Mucosa of rectum (tissue), 2 donors: ENCODE results near the gene CHCHD6.

ENCODE experiments used
- H3K27ac ChIP-seq, 2 donors: one replicate each; pipeline ENCODE4 v1.7.0; 2013; ENCODE audit warnings: inconsistent platforms in 2 of 2, low read depth in 2 of 2, low read length in 2 of 2
- H3K27me3 ChIP-seq, 2 donors: one replicate each; pipeline ENCODE4 v1.7.0; 2013; ENCODE audit warnings: low read length in 2 of 2; ENCODE audit not compliant: control insufficient read depth in 2 of 2, insufficient read depth in 2 of 2
- H3K36me3 ChIP-seq, 2 donors: one replicate each; pipeline ENCODE4 v1.7.0; 2013; ENCODE audit warnings: low read length in 2 of 2; ENCODE audit not compliant: control insufficient read depth in 2 of 2, insufficient read depth in 2 of 2
- H3K4me1 ChIP-seq, 2 donors: one replicate each; pipeline ENCODE4 v1.7.0; 2013; ENCODE audit warnings: low read length in 2 of 2, mild to moderate bottlenecking in 1 of 2; ENCODE audit not compliant: control insufficient read depth in 2 of 2, insufficient read depth in 2 of 2
- H3K4me3 ChIP-seq, 2 donors: one replicate each; pipeline ENCODE4 v1.7.0; 2013; ENCODE audit warnings: low read length in 2 of 2
- H3K9ac ChIP-seq, 2 donors: one replicate each; pipeline ENCODE4 v1.7.0; 2013; ENCODE audit warnings: low read length in 2 of 2, low read depth in 1 of 2, mild to moderate bottlenecking in 1 of 2
- H3K9me3 ChIP-seq, 2 donors: one replicate each; pipeline ENCODE4 v1.7.0; 2013; ENCODE audit warnings: low read length in 2 of 2; ENCODE audit not compliant: control insufficient read depth in 2 of 2
- donor health status: healthy.
- donor health status: Normal muscosa, but diverticular disease.

The CHCHD6 gene

DNA sequence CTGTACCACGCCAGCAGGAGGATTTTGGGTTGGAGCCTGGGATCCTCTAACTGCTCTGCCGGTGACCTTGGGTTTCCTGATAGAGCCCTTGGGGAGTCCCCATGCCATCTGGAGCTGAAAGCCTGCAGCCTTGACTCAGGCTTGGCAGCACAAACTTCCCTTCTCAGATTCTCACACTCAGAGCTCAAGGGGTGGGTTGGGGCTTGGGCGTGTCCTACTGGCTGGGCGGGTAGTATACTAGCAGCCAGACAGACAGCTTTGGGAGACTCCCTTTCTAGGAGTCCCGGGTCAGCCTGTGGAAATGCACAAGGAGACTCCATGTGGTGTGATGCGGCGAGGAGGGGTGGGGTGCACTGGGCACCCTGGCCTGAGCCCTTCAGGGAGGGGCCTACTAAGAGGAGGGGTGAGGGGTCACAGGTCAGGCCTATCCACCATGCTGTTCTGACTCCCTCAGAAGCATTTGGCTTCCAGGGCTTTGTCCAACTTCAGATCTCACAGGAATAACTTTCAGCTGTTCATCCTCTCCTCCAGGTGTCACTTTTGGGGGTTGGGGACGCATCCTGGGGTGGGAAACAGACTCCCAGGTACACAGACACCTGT lies 257.3 kb downstream of the CHCHD6 start:
- Histone ChIP-seq H3K9me3 (no peaks in the 10 kb centered on the region), H3K27ac (no peak overlapping the region), H3K36me3 (no peaks in the 10 kb centered on the region), H3K27me3 (no peaks in the 10 kb centered on the region), H3K4me1 (peaks cover 0 to 11% of the 10 kb centered on the region in 2 donors), H3K4me3 (no peak overlapping the region), H3K9ac (no peak overlapping the region)

GRCh38 chr3:126961791-126962461 lies 257.9 kb downstream of the CHCHD6 start:
- peaks cover 0 to 11% of the 10 kb centered on the region in 2 donors for H3K4me1 ChIP-seq
- no peak overlapping the region for H3K27ac ChIP-seq
- no peaks in the 10 kb centered on the region for H3K9me3 ChIP-seq
- H3K4me3 ChIP-seq = no peak overlapping the region
- H3K27me3 ChIP-seq = no peaks in the 10 kb centered on the region
- H3K9ac ChIP-seq = no peak overlapping the region
- no peaks in the 10 kb centered on the region for H3K36me3 ChIP-seq

DNA sequence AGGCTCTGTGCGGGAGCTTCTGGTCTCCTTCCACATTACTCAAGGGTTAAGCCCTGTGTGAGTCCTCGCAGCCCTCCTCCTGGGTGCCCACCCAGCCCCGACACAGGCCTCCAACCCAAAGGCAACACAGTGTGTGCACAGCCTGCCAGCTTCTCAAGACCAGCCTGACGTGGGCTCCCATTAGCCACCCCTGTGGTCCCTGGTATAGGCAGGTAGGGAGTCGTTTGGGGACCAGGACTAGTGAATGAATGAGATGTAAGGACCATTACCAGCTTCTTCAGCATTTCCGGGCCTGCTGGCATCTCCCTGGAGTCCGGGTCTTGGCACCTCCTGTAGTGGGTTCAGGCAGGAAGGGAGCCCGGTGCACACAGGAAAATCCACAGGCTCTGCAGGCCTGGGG lies 258.7 kb downstream of the CHCHD6 start:
- Histone ChIP-seq H3K9me3 (no peaks in the 10 kb centered on the region), H3K4me1 (peaks cover 0 to 11% of the 10 kb centered on the region in 2 donors), H3K27ac (no peak overlapping the region), H3K27me3 (no peaks in the 10 kb centered on the region), H3K36me3 (no peaks in the 10 kb centered on the region), H3K4me3 (no peak overlapping the region), H3K9ac (no peak overlapping the region)

- no peak overlapping the region for H3K9ac ChIP-seq
Observed at GRCh38 chr3:126963261-126964190, 259.5 kb downstream of the CHCHD6 start.

DNA sequence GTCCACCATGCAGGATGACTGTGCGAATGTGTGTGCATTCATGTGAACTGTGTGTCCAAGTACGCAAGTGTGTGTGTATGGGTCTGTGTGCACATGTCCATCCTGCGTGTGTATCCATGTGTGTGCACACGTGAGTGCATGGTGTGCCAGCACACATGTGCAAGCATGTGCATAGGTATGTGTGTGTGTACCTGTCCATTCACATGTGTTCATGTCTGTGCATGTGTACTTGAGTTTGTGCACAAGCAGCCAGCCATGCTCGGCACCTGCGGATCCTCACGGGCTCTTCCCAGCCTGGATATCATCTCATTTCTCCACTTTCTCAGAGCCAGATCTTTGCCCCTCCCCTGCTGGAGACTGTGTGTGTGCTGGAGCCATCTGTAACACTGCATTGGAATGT lies 260.2 kb downstream of the CHCHD6 start:
- H3K9me3 ChIP-seq = no peaks in the 10 kb centered on the region
- no peak overlapping the region for H3K9ac ChIP-seq
- H3K4me3 ChIP-seq = no peak overlapping the region
- H3K27ac ChIP-seq = no peak overlapping the region
- H3K36me3 ChIP-seq = no peaks in the 10 kb centered on the region
- H3K4me1 ChIP-seq = peaks cover 0 to 11% of the 10 kb centered on the region in 2 donors
- no peaks in the 10 kb centered on the region for H3K27me3 ChIP-seq

More at GRCh38 chr3:126963261-126964190, 259.5 kb downstream of the CHCHD6 start:
- H3K27me3 ChIP-seq = no peaks in the 10 kb centered on the region
- H3K36me3 ChIP-seq = no peaks in the 10 kb centered on the region
- peaks cover 0 to 11% of the 10 kb centered on the region in 2 donors for H3K4me1 ChIP-seq
- no peak overlapping the region for H3K4me3 ChIP-seq
- H3K27ac ChIP-seq = no peak overlapping the region
- H3K9me3 ChIP-seq = no peaks in the 10 kb centered on the region

- Histone ChIP-seq H3K9ac (no peak overlapping the region), H3K4me1 (peaks cover 0 to 11% of the 10 kb centered on the region in 2 donors), H3K27me3 (no peaks in the 10 kb centered on the region)
Observed at GRCh38 chr3:126964950-126965349, 260.9 kb downstream of the CHCHD6 start.

DNA sequence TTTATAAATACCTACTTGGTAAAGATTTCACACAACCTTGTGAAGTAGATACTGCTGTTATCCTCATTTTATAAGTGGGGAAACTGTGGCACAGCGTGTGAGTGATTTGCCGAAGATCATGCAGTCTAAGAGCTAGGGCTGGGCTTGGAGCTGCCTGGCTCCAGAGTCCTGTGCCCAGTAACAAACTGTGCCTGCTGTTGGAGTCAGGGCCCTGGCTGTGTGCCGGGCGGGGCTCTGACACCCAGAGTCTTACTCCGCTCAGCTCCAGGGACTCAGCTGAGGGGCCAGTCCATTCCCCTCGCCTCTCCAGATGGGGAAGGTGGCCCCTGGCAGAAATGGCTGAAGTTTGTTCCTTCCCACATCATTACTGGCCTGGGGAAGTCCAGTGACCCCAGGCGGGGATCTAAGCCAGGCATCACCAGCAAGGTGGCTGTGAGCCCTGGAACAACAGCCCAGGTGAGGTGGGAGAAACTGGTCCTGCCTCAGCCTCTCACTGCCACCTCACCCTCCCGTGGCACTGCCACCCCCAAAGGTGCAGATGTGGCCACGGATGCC lies 261.6 kb downstream of the CHCHD6 start:
- no peak overlapping the region for H3K4me3 ChIP-seq
- peaks cover 0 to 11% of the 10 kb centered on the region in 2 donors for H3K4me1 ChIP-seq
- no peaks in the 10 kb centered on the region for H3K9me3 ChIP-seq
- no peak overlapping the region for H3K27ac ChIP-seq
- H3K27me3 ChIP-seq = no peaks in the 10 kb centered on the region
- no peaks in the 10 kb centered on the region for H3K36me3 ChIP-seq
- no peak overlapping the region for H3K9ac ChIP-seq

More at GRCh38 chr3:126964950-126965349, 260.9 kb downstream of the CHCHD6 start:
- no peaks in the 10 kb centered on the region for H3K9me3 ChIP-seq
- H3K27ac ChIP-seq = no peak overlapping the region
- H3K36me3 ChIP-seq = no peaks in the 10 kb centered on the region
- no peak overlapping the region for H3K4me3 ChIP-seq

GRCh38 chr3:126967386-126967785 lies 263.3 kb downstream of the CHCHD6 start:
- Histone ChIP-seq H3K9ac (no peak overlapping the region), H3K36me3 (no peaks in the 10 kb centered on the region), H3K4me3 (no peak overlapping the region), H3K4me1 (no peaks in the 10 kb centered on the region), H3K9me3 (no peaks in the 10 kb centered on the region), H3K27ac (no peak overlapping the region), H3K27me3 (no peaks in the 10 kb centered on the region)

- Histone ChIP-seq H3K27ac (no peak overlapping the region), H3K36me3 (no peaks in the 10 kb centered on the region), H3K27me3 (no peaks in the 10 kb centered on the region), H3K9me3 (no peaks in the 10 kb centered on the region), H3K4me3 (no peak overlapping the region), H3K9ac (no peak overlapping the region), H3K4me1 (no peaks in the 10 kb centered on the region)
Observed at GRCh38 chr3:126968391-126969390, 264.7 kb downstream of the CHCHD6 start.
